ENCODE data around the gene COL18A1. TPM values are rescaled to one million over a fixed set of nuclear protein-coding genes. Genes with fewer than 3 reads are reported as not detected.

The COL18A1 gene
- total and polyA plus RNA-seq, 7 experiments from 2014 or later, result 7.0 to 89.8 (median 15.4) TPM

- Mint-ChIP-seq H3K4me3 (peak overlapping the region; percentile 24 to 73 (median 59)), H3K27ac (peak overlapping the region in 1 of 9 donors; percentile 61), H3K27me3 (peaks cover 26 to 48% (median 45%) of the 10 kb centered on the region in 5 donors), H3K36me3 (peaks cover 0 to 4% (median 0%) of the 10 kb centered on the region in 5 donors), H3K9me3 (peaks cover 0 to 5% (median 0%) of the 10 kb centered on the region in 11 donors), H3K4me1 (peaks cover 6 to 18% (median 16%) of the 10 kb centered on the region in 7 donors)
- peaks cover 0 to 5% of the 10 kb centered on the region in 2 donors for H3K4me1 ChIP-seq (ENCODE audit: control insufficient read depth in 2 of 2, insufficient read depth in 2 of 2, low read length in 2 of 2)
- H3K27ac ChIP-seq (ENCODE audit: low read depth, low read length), result no peak overlapping the region
- no peak overlapping the region for H3K4me3 ChIP-seq (ENCODE audit: low read length)
- no peak for DNase-seq
- no peaks in the 10 kb centered on the region for H3K9me3 ChIP-seq (ENCODE audit: control insufficient read depth in 2 of 3, low read length in 3 of 3)
- H3K36me3 ChIP-seq (ENCODE audit: control insufficient read depth in 2 of 3, insufficient read depth in 3 of 3, low read length in 3 of 3), result no peaks in the 10 kb centered on the region
- intact Hi-C loops (cut with micrococcal nuclease), result no loop called here
- peaks cover 3 to 5% of the 10 kb centered on the region in 2 donors for H3K27me3 ChIP-seq (ENCODE audit: control insufficient read depth in 2 of 2, insufficient read depth in 2 of 2, low read length in 2 of 2)
- ATAC-seq, result no peak
- ChIA-PET CTCF (interaction anchor here (0.5 kb wide), 1 partner anchor 264 kb away, joined by 6 read pairs; no protein-coding TSS in a partner anchor), POLR2A (no interaction called here)
Observed at GRCh38 chr21:45406801-45407628, 2.0 kb downstream of the COL18A1 start.

GRCh38 chr21:45407629-45408247 is 2.8 kb downstream of the COL18A1 start:
- no peak for ATAC-seq
- intact Hi-C loops (cut with micrococcal nuclease), result no loop called here
- peak overlapping the region in 4 of 10 donors; percentile 13 to 39 (median 22) for H3K4me3 Mint-ChIP-seq
- Histone ChIP-seq H3K27ac (ENCODE audit: low read depth, low read length) (no peak overlapping the region), H3K4me1 (ENCODE audit: control insufficient read depth in 2 of 2, insufficient read depth in 2 of 2, low read length in 2 of 2) (peaks cover 0 to 5% of the 10 kb centered on the region in 2 donors), H3K36me3 (ENCODE audit: control insufficient read depth in 2 of 3, insufficient read depth in 3 of 3, low read length in 3 of 3) (no peaks in the 10 kb centered on the region), H3K9me3 (ENCODE audit: control insufficient read depth in 2 of 3, low read length in 3 of 3) (no peaks in the 10 kb centered on the region), H3K4me3 (ENCODE audit: low read length) (no peak overlapping the region), H3K27me3 (ENCODE audit: control insufficient read depth in 2 of 2, insufficient read depth in 2 of 2, low read length in 2 of 2) (peaks cover 2 to 5% of the 10 kb centered on the region in 2 donors)
- no peak overlapping the region for H3K27ac Mint-ChIP-seq
- ChIA-PET CTCF (interaction anchor here (0.5 kb wide), 1 partner anchor 264 kb away, joined by 6 read pairs; no protein-coding TSS in a partner anchor), POLR2A (no interaction called here)
- H3K36me3 Mint-ChIP-seq, result peaks cover 0 to 4% (median 0%) of the 10 kb centered on the region in 5 donors
- H3K9me3 Mint-ChIP-seq, result peaks cover 0 to 5% (median 0%) of the 10 kb centered on the region in 11 donors
- peaks cover 6 to 18% (median 16%) of the 10 kb centered on the region in 7 donors for H3K4me1 Mint-ChIP-seq
- no peak for DNase-seq
- H3K27me3 Mint-ChIP-seq, result peaks cover 23 to 41% (median 37%) of the 10 kb centered on the region in 5 donors

GRCh38 chr21:45408271-45408791 is 3.4 kb downstream of the COL18A1 start:
- Mint-ChIP-seq H3K27ac (no peak overlapping the region), H3K4me3 (no peak overlapping the region), H3K4me1 (peaks cover 6 to 17% (median 15%) of the 10 kb centered on the region in 7 donors), H3K27me3 (peaks cover 19 to 38% (median 34%) of the 10 kb centered on the region in 5 donors), H3K9me3 (peaks cover 0 to 5% (median 0%) of the 10 kb centered on the region in 11 donors), H3K36me3 (peaks cover 0 to 4% (median 0%) of the 10 kb centered on the region in 5 donors)
- no peak for ATAC-seq
- Histone ChIP-seq H3K36me3 (ENCODE audit: control insufficient read depth in 2 of 3, insufficient read depth in 3 of 3, low read length in 3 of 3) (no peaks in the 10 kb centered on the region), H3K27me3 (ENCODE audit: control insufficient read depth in 2 of 2, insufficient read depth in 2 of 2, low read length in 2 of 2) (peaks cover 0 to 5% of the 10 kb centered on the region in 2 donors), H3K4me1 (ENCODE audit: control insufficient read depth in 2 of 2, insufficient read depth in 2 of 2, low read length in 2 of 2) (peaks cover 0 to 5% of the 10 kb centered on the region in 2 donors), H3K9me3 (ENCODE audit: control insufficient read depth in 2 of 3, low read length in 3 of 3) (no peaks in the 10 kb centered on the region), H3K4me3 (ENCODE audit: low read length) (no peak overlapping the region), H3K27ac (ENCODE audit: low read depth, low read length) (no peak overlapping the region)
- no peak for DNase-seq
- ChIA-PET CTCF (no interaction called here), POLR2A (no interaction called here)
- intact Hi-C loops (cut with micrococcal nuclease), result no loop called here

GRCh38 chr21:45408801-45409261 is 3.9 kb downstream of the COL18A1 start:
- POLR2A ChIA-PET, result no interaction called here
- peaks cover 0 to 5% of the 10 kb centered on the region in 2 donors for H3K27me3 ChIP-seq (ENCODE audit: control insufficient read depth in 2 of 2, insufficient read depth in 2 of 2, low read length in 2 of 2)
- H3K9me3 ChIP-seq (ENCODE audit: control insufficient read depth in 2 of 3, low read length in 3 of 3), result no peaks in the 10 kb centered on the region
- Mint-ChIP-seq H3K27ac (no peak overlapping the region), H3K27me3 (peaks cover 14 to 33% (median 29%) of the 10 kb centered on the region in 5 donors), H3K4me1 (peaks cover 5 to 12% (median 10%) of the 10 kb centered on the region in 7 donors), H3K9me3 (peaks cover 0 to 2% (median 0%) of the 10 kb centered on the region in 11 donors), H3K36me3 (peaks cover 0 to 4% (median 0%) of the 10 kb centered on the region in 5 donors), H3K4me3 (no peak overlapping the region)
- peaks cover 0 to 5% of the 10 kb centered on the region in 2 donors for H3K4me1 ChIP-seq (ENCODE audit: control insufficient read depth in 2 of 2, insufficient read depth in 2 of 2, low read length in 2 of 2)
- no peak overlapping the region for H3K4me3 ChIP-seq (ENCODE audit: low read length)
- DNase-seq (no peak), ATAC-seq (no peak)
- no peak overlapping the region for H3K27ac ChIP-seq (ENCODE audit: low read depth, low read length)
- CTCF ChIA-PET, result no interaction called here
- H3K36me3 ChIP-seq (ENCODE audit: control insufficient read depth in 2 of 3, insufficient read depth in 3 of 3, low read length in 3 of 3), result no peaks in the 10 kb centered on the region
- intact Hi-C loops (cut with micrococcal nuclease), result no loop called here

- intact Hi-C loops (cut with micrococcal nuclease), result no loop called here
- DNase-seq, result no peak
- no peaks in the 10 kb centered on the region for H3K9me3 Mint-ChIP-seq
- H3K36me3 Mint-ChIP-seq, result peaks cover 0 to 4% (median 0%) of the 10 kb centered on the region in 5 donors
- ChIA-PET CTCF (no interaction called here), POLR2A (no interaction called here)
- Histone ChIP-seq H3K9me3 (ENCODE audit: control insufficient read depth in 2 of 3, low read length in 3 of 3) (no peaks in the 10 kb centered on the region), H3K27me3 (ENCODE audit: control insufficient read depth in 2 of 2, insufficient read depth in 2 of 2, low read length in 2 of 2) (peaks cover 0 to 5% of the 10 kb centered on the region in 2 donors), H3K4me3 (ENCODE audit: low read length) (no peak overlapping the region), H3K36me3 (ENCODE audit: control insufficient read depth in 2 of 3, insufficient read depth in 3 of 3, low read length in 3 of 3) (no peaks in the 10 kb centered on the region), H3K4me1 (ENCODE audit: control insufficient read depth in 2 of 2, insufficient read depth in 2 of 2, low read length in 2 of 2) (peaks cover 0 to 5% of the 10 kb centered on the region in 2 donors), H3K27ac (ENCODE audit: low read depth, low read length) (no peak overlapping the region)
- H3K4me3 Mint-ChIP-seq, result no peak overlapping the region
- no peak for ATAC-seq
- peaks cover 9 to 28% (median 23%) of the 10 kb centered on the region in 5 donors for H3K27me3 Mint-ChIP-seq
- no peak overlapping the region for H3K27ac Mint-ChIP-seq
- H3K4me1 Mint-ChIP-seq, result peaks cover 0 to 7% (median 4%) of the 10 kb centered on the region in 7 donors
Observed at GRCh38 chr21:45409466-45410150, 4.6 kb downstream of the COL18A1 start.

GRCh38 chr21:45410151-45410864 is 5.3 kb downstream of the COL18A1 start:
- no peaks in the 10 kb centered on the region for H3K36me3 ChIP-seq (ENCODE audit: control insufficient read depth in 2 of 3, insufficient read depth in 3 of 3, low read length in 3 of 3)
- H3K9me3 Mint-ChIP-seq, result no peaks in the 10 kb centered on the region
- no peak overlapping the region for H3K27ac Mint-ChIP-seq
- peaks cover 0 to 5% of the 10 kb centered on the region in 2 donors for H3K4me1 ChIP-seq (ENCODE audit: control insufficient read depth in 2 of 2, insufficient read depth in 2 of 2, low read length in 2 of 2)
- no peak for DNase-seq
- H3K4me1 Mint-ChIP-seq, result peaks cover 0 to 7% (median 4%) of the 10 kb centered on the region in 7 donors
- peaks cover 0 to 4% (median 0%) of the 10 kb centered on the region in 5 donors for H3K36me3 Mint-ChIP-seq
- peaks cover 9 to 28% (median 23%) of the 10 kb centered on the region in 5 donors for H3K27me3 Mint-ChIP-seq
- H3K27me3 ChIP-seq (ENCODE audit: control insufficient read depth in 2 of 2, insufficient read depth in 2 of 2, low read length in 2 of 2), result peaks cover 0 to 5% of the 10 kb centered on the region in 2 donors
- no peaks in the 10 kb centered on the region for H3K9me3 ChIP-seq (ENCODE audit: control insufficient read depth in 2 of 3, low read length in 3 of 3)
- POLR2A ChIA-PET, result no interaction called here
- H3K27ac ChIP-seq (ENCODE audit: low read depth, low read length), result no peak overlapping the region
- H3K4me3 Mint-ChIP-seq, result no peak overlapping the region
- CTCF ChIA-PET, result no interaction called here
- intact Hi-C loops (cut with micrococcal nuclease), result no loop called here
- no peak overlapping the region for H3K4me3 ChIP-seq (ENCODE audit: low read length)
- no peak for ATAC-seq
